HG03565 (cell line): ENCODE measurements around the gene MLH1.
"Not testable (repeated sequence)": the region's sequence is repeated elsewhere in the genome, so short reads cannot be mapped to it uniquely, and the experiment has no call there.

Source experiments
- ATAC-seq: cut with Tn5 transposase; IDR thresholded peaks from one replicate; pipeline ENCODE4 v1.9.1; 2021; ENCODE audit warnings: mild to moderate bottlenecking, moderate library complexity; ENCODE audit not compliant: unreplicated experiment

The MLH1 gene

GRCh38 chr3:37031096-37031682 lies 37.9 kb downstream of the MLH1 start:
- no peak for ATAC-seq

- no peak for ATAC-seq
These were observed 39.6 kb downstream of the MLH1 start for GRCh38 chr3:37032961-37033360.

GRCh38 chr3:37037352-37037751 lies 44.0 kb downstream of the MLH1 start:
- ATAC-seq, result no peak

- no peak for ATAC-seq
These were observed 46.0 kb downstream of the MLH1 start for GRCh38 chr3:37039161-37039846.

GRCh38 chr3:37040231-37040630 lies 46.9 kb downstream of the MLH1 start:
- no peak for ATAC-seq

GRCh38 chr3:37041546-37042195 lies 48.4 kb downstream of the MLH1 start:
- no peak for ATAC-seq

- not testable (repeated sequence) for ATAC-seq
These were observed 49.4 kb downstream of the MLH1 start for GRCh38 chr3:37042712-37043111.

- ATAC-seq, result no peak
These were observed 57.0 kb downstream of the MLH1 start for GRCh38 chr3:37050282-37050681.

GRCh38 chr3:37052860-37053259 lies 59.5 kb downstream of the MLH1 start:
- no peak for ATAC-seq

- no peak for ATAC-seq
These were observed 60.0 kb downstream of the MLH1 start for GRCh38 chr3:37053337-37053736.

GRCh38 chr3:37053753-37054152 lies 60.4 kb downstream of the MLH1 start:
- no peak for ATAC-seq

- peak; percentile 91 for ATAC-seq
These were observed 61.1 kb downstream of the MLH1 start for GRCh38 chr3:37054370-37054769.

GRCh38 chr3:37055077-37055476 lies 61.8 kb downstream of the MLH1 start:
- ATAC-seq, result not testable (repeated sequence)

GRCh38 chr3:37056826-37057225 lies 63.5 kb downstream of the MLH1 start:
- ATAC-seq, result no peak

- ATAC-seq, result no peak
These were observed 64.8 kb downstream of the MLH1 start for GRCh38 chr3:37058117-37058516.

- no peak for ATAC-seq
These were observed 71.4 kb downstream of the MLH1 start for GRCh38 chr3:37064747-37065146.

GRCh38 chr3:37067577-37067976 lies 74.3 kb downstream of the MLH1 start:
- ATAC-seq, result no peak

- ATAC-seq, result no peak
These were observed 74.7 kb downstream of the MLH1 start for GRCh38 chr3:37068031-37068430.

GRCh38 chr3:37071921-37072320 lies 78.6 kb downstream of the MLH1 start:
- ATAC-seq, result no peak

GRCh38 chr3:37072892-37073291 lies 79.6 kb downstream of the MLH1 start:
- no peak for ATAC-seq

- no peak for ATAC-seq
These were observed 80.9 kb downstream of the MLH1 start for GRCh38 chr3:37074178-37074577.

GRCh38 chr3:37075955-37076354 lies 82.6 kb downstream of the MLH1 start:
- no peak for ATAC-seq
